Measurements from ENCODE around the gene PRLR.
A peak's percentile ranks its signal among the peaks of the same experiment; 100 is the strongest.

PRLR gene

GRCh38 chr5:35035271-35035670 lies 195.0 kb downstream of the PRLR start:
- no peak for DNase-seq (ENCODE audit: low spot score)

- DNase-seq (ENCODE audit: low spot score) = no peak
Observed at GRCh38 chr5:35032356-35032755, 197.9 kb downstream of the PRLR start.

GRCh38 chr5:35031276-35031675 lies 199.0 kb downstream of the PRLR start:
- no peak for DNase-seq (ENCODE audit: low spot score)

- DNase-seq (ENCODE audit: low spot score) = no peak
Observed at GRCh38 chr5:35030426-35031100, 199.7 kb downstream of the PRLR start.

- DNase-seq (ENCODE audit: low spot score) = no peak
Observed at GRCh38 chr5:35029333-35029732, 201.0 kb downstream of the PRLR start.

- no peak for DNase-seq (ENCODE audit: low spot score)
Observed at GRCh38 chr5:35026941-35027340, 203.3 kb downstream of the PRLR start.

GRCh38 chr5:35026280-35026840 lies 203.9 kb downstream of the PRLR start:
- DNase-seq (ENCODE audit: low spot score) = no peak

GRCh38 chr5:35024911-35025510 lies 205.3 kb downstream of the PRLR start:
- DNase-seq (ENCODE audit: low spot score) = no peak

- no peak for DNase-seq (ENCODE audit: low spot score)
Observed at GRCh38 chr5:35023391-35024178, 206.7 kb downstream of the PRLR start.

- DNase-seq (ENCODE audit: low spot score) = no peak
Observed at GRCh38 chr5:35016174-35017051, 213.9 kb downstream of the PRLR start.

- DNase-seq (ENCODE audit: low spot score) = no peak
Observed at GRCh38 chr5:35015063-35015462, 215.2 kb downstream of the PRLR start.

GRCh38 chr5:35012796-35013195 lies 217.5 kb downstream of the PRLR start:
- DNase-seq (ENCODE audit: low spot score) = no peak

- no peak for DNase-seq (ENCODE audit: low spot score)
Observed at GRCh38 chr5:35012365-35012764, 217.9 kb downstream of the PRLR start.

- no peak for DNase-seq (ENCODE audit: low spot score)
Observed at GRCh38 chr5:35010676-35011075, 219.6 kb downstream of the PRLR start.

GRCh38 chr5:35009657-35010056 lies 220.6 kb downstream of the PRLR start:
- no peak for DNase-seq (ENCODE audit: low spot score)

GRCh38 chr5:35009019-35009418 lies 221.3 kb downstream of the PRLR start:
- DNase-seq (ENCODE audit: low spot score) = no peak

GRCh38 chr5:35004771-35005170 lies 225.5 kb downstream of the PRLR start:
- DNase-seq (ENCODE audit: low spot score) = no peak

- DNase-seq (ENCODE audit: low spot score) = no peak
Observed at GRCh38 chr5:35004200-35004599, 226.1 kb downstream of the PRLR start.

GRCh38 chr5:35003018-35003957 lies 227.0 kb downstream of the PRLR start:
- peak; percentile 66 for DNase-seq (ENCODE audit: low spot score)

- DNase-seq (ENCODE audit: low spot score) = no peak
Observed at GRCh38 chr5:35002459-35002858, 227.8 kb downstream of the PRLR start.

- no peak for DNase-seq (ENCODE audit: low spot score)
Observed at GRCh38 chr5:35001842-35002241, 228.4 kb downstream of the PRLR start.

All from pons (tissue), 1 donor.